ENCODE data around the gene TAP2. TPM values are rescaled to one million over a fixed set of nuclear protein-coding genes. Genes with fewer than 3 reads are reported as not detected.

TAP2 gene
- total RNA-seq, 1 experiment from 2014 or later, result 59.9 TPM

DNA sequence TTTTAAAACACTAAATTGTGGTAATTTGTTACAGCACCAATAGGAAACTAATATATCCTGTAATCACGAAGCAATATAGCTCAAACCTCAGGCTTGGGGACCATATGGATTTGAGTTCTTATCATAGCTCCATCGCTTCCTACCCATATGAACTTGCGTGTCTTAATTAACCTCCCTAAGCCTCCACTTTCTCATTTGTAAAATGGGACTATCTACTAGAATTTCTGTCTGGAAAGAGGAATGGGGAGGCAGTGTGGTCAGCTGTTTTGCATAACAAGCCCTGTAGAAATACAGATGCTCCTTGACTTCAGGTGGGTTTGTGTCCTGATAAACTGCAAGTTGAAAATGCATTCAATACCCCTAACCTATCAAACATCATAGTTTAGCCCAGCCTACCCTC lies 38.8 kb downstream of the TAP2 start (continued):
- TF ChIP-seq POLR2AphosphoS5 (IDR thresholded peaks at IDR 0.05; ENCODE audit: low read depth, low read length) (no peak), ZFX (IDR thresholded peaks at IDR 0.05) (no peak), ZBTB33 (IDR thresholded peaks at IDR 0.05; ENCODE audit: extremely low read depth, insufficient replicate concordance, low read length) (no peak), YY1 (IDR thresholded peaks at IDR 0.05; ENCODE audit: extremely low read depth, insufficient replicate concordance, low read depth, low read length) (no peak), ELF1 (IDR thresholded peaks at IDR 0.05; ENCODE audit: borderline replicate concordance, low read depth) (no peak)

GRCh38 chr6:32799168-32799567 lies 39.4 kb downstream of the TAP2 start:
- H3K27me3 ChIP-seq (ENCODE audit: insufficient read depth, low read length), result peaks cover 54% of the 10 kb centered on the region
- H3K27ac ChIP-seq (ENCODE audit: low read depth, low read length), result no peak overlapping the region
- no peaks in the 10 kb centered on the region for H3K9me2 ChIP-seq (ENCODE audit: insufficient read depth)
- DNase-seq (ENCODE audit: low read depth, low spot score) (no peak), ATAC-seq (no peak)
- no peaks in the 10 kb centered on the region for H3K36me3 ChIP-seq (ENCODE audit: control insufficient read depth in 1 of 2, insufficient read depth in 2 of 2, low read length in 2 of 2)
- ChIA-PET RAD21 (ENCODE audit: low non-redundant PET in 1 of 2, low total read pairs in 2 of 2, uncharacterized antibody in 2 of 2, unreplicated experiment in 2 of 2) (interaction anchor here in 1 of 2 experiments (1.1 kb wide), 1 partner anchor 69 kb away, joined by 3 read pairs; no protein-coding TSS in a partner anchor), CTCF (interaction anchor here (0.9 to 2.0 kb wide), 3 partner anchors 17 to 107 kb away, joined by 3 to 9 read pairs (median 3); no protein-coding TSS in a partner anchor), POLR2A (interaction anchor here (0.8 kb wide), 1 partner anchor 544 kb away, joined by 3 read pairs; no protein-coding TSS in a partner anchor)
- H3K4me3 ChIP-seq (replicated peaks in 1 of 2; ENCODE audit: low read depth in 1 of 2, low read length in 2 of 2), result no peak overlapping the region
- H2AFZ ChIP-seq (ENCODE audit: low read depth, low read length, poor library complexity, severe bottlenecking), result no peak overlapping the region
- no peaks in the 10 kb centered on the region for H3K9me3 ChIP-seq (ENCODE audit: control insufficient read depth in 1 of 2, insufficient read depth in 1 of 2, low read depth in 1 of 2, low read length in 2 of 2)
- no TSS peak for BruUV-seq (replicated peaks)
- no peak overlapping the region for H3K4me2 ChIP-seq (ENCODE audit: low read length)
- TF ChIP-seq SIN3A (IDR thresholded peaks at IDR 0.05; ENCODE audit: low read depth) (no peak), EGR1 (IDR thresholded peaks at IDR 0.05; ENCODE audit: low read depth) (no peak), ELF1 (IDR thresholded peaks at IDR 0.05; ENCODE audit: borderline replicate concordance, low read depth) (no peak), EZH2 (IDR thresholded peaks at IDR 0.05) (no peak), POLR2A (IDR thresholded peaks at IDR 0.05; ENCODE audit: borderline replicate concordance, extremely low read depth, insufficient read depth, insufficient read length) (no peak), ATF3 (IDR thresholded peaks at IDR 0.05) (no peak), EZH2phosphoT487 (IDR thresholded peaks at IDR 0.05; ENCODE audit: borderline replicate concordance) (no peak), RAD21 (IDR thresholded peaks at IDR 0.05; ENCODE audit: low read depth) (no peak), CTCF (IDR thresholded peaks at IDR 0.05 in 2 of 3, conservative IDR thresholded peaks at IDR 0.05 in 1 of 3; ENCODE audit: borderline replicate concordance in 1 of 3, insufficient read depth in 1 of 3, low read depth in 2 of 3, low read length in 2 of 3) (no peak), SP1 (IDR thresholded peaks at IDR 0.05; ENCODE audit: low read depth) (no peak), POLR2AphosphoS5 (IDR thresholded peaks at IDR 0.05; ENCODE audit: low read depth, low read length) (no peak), FOSL1 (IDR thresholded peaks at IDR 0.05; ENCODE audit: low read depth) (no peak), CBX3 (IDR thresholded peaks at IDR 0.05; ENCODE audit: low read depth) (no peak), ZNF274 (IDR thresholded peaks at IDR 0.05; ENCODE audit: low read depth, low read length) (no peak)
- TF ChIP-seq, protein P1, sequence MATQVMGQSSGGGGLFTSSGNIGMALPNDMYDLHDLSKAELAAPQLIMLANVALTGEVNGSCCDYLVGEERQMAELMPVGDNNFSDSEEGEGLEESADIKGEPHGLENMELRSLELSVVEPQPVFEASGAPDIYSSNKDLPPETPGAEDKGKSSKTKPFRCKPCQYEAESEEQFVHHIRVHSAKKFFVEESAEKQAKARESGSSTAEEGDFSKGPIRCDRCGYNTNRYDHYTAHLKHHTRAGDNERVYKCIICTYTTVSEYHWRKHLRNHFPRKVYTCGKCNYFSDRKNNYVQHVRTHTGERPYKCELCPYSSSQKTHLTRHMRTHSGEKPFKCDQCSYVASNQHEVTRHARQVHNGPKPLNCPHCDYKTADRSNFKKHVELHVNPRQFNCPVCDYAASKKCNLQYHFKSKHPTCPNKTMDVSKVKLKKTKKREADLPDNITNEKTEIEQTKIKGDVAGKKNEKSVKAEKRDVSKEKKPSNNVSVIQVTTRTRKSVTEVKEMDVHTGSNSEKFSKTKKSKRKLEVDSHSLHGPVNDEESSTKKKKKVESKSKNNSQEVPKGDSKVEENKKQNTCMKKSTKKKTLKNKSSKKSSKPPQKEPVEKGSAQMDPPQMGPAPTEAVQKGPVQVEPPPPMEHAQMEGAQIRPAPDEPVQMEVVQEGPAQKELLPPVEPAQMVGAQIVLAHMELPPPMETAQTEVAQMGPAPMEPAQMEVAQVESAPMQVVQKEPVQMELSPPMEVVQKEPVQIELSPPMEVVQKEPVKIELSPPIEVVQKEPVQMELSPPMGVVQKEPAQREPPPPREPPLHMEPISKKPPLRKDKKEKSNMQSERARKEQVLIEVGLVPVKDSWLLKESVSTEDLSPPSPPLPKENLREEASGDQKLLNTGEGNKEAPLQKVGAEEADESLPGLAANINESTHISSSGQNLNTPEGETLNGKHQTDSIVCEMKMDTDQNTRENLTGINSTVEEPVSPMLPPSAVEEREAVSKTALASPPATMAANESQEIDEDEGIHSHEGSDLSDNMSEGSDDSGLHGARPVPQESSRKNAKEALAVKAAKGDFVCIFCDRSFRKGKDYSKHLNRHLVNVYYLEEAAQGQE (IDR thresholded peaks at IDR 0.05; ENCODE audit: low read depth), result no peak
- no peak overlapping the region for H3K9ac ChIP-seq (ENCODE audit: low read length)
- intact Hi-C loops (cut with micrococcal nuclease), result loop anchor here (5.0 kb wide), 1 partner anchor 1027 kb away; no protein-coding TSS in a partner anchor
- H3K4me1 ChIP-seq (ENCODE audit: control insufficient read depth in 1 of 2, insufficient read depth in 2 of 2, low read length in 2 of 2), result peaks cover 0 to 5% of the 10 kb centered on the region in 2 experiments; a peak in 1 of 4 replicates
- no peaks in the 10 kb centered on the region for H4K20me1 ChIP-seq (ENCODE audit: insufficient read depth)
- no peaks in the 10 kb centered on the region for H3K79me2 ChIP-seq (ENCODE audit: insufficient read depth, low read length)

All from HCT116 (cell line).